ENCODE data around the gene NELL2.

DNA sequence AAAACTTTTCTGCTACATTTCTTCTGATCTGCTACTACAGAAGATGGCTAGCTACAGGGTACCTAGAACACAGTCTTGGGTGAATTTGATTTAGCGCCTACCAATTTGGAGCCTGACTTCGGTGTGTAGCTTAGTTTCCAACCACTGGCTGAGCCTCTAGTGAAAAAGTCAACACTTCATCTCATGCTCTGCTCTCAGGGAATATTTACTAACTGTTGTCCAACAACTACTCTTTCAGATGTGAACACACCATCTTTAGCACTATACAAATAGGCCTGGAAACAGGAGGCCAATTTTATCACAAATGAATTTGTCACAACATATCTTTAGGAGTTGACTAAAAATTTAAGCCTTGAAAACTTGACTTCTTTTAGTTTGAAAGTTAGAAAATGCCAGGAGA is 167.9 kb downstream of the NELL2 start:
- TF ChIP-seq, protein P1, sequence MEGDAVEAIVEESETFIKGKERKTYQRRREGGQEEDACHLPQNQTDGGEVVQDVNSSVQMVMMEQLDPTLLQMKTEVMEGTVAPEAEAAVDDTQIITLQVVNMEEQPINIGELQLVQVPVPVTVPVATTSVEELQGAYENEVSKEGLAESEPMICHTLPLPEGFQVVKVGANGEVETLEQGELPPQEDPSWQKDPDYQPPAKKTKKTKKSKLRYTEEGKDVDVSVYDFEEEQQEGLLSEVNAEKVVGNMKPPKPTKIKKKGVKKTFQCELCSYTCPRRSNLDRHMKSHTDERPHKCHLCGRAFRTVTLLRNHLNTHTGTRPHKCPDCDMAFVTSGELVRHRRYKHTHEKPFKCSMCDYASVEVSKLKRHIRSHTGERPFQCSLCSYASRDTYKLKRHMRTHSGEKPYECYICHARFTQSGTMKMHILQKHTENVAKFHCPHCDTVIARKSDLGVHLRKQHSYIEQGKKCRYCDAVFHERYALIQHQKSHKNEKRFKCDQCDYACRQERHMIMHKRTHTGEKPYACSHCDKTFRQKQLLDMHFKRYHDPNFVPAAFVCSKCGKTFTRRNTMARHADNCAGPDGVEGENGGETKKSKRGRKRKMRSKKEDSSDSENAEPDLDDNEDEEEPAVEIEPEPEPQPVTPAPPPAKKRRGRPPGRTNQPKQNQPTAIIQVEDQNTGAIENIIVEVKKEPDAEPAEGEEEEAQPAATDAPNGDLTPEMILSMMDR (conservative IDR thresholded peaks at IDR 0.05 in 1 of 2, IDR thresholded peaks at IDR 0.05 in 1 of 2; ENCODE audit: extremely low read depth in 1 of 2, insufficient read depth in 1 of 2, low read depth in 1 of 2, low read length in 2 of 2) = no peak
- no peak for TF ChIP-seq EZH2 (IDR thresholded peaks at IDR 0.05; ENCODE audit: borderline replicate concordance, low read length)
